ENCODE results near the gene EPHB2.
A peak's percentile ranks its signal among the peaks of the same experiment; 100 is the strongest.

Gene EPHB2

DNA sequence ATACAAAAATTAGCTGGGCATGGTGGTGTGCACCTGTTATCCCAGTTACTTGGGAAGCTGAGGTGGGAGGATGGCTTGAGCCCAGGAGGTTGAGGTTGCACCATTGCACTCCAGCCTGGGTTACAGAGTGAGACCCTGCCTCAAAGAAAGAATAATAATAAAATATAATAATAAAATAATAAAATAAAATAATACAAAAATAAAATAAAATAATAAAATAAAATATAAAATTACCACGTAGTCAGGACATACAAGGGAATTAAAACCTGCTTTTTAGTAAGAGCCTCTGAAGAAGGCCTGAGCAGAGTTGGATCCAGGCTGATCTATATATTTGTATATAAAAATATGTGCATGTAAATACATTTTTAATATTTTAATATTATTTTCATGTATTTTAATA, 41.7 kb downstream of the EPHB2 start:
- DNase-seq = no peak

DNA sequence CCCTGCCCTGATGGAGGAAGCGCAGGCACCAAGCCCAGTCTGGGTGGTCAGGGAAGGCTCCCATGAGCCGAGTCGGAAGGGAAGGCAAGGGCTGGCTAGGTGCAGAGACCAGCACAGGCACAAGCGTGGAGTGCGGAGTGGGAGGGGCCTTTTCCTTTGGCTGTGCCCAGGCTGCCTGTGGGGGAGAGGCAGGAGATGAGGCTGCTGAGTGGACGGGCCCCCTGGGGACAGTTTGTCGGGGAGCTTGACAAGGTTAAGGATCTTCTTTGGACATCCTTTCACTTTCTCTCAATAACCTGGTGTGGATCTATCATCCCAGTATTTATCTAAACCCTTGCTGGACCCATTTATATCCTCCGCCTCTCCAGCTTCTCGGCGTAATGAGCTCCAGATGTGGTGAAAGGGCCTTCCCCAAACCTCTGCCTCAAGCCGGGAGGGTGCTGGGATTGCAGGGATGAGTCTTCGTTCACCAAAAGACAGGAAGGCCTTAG, 42.9 kb downstream of the EPHB2 start:
- DNase-seq = no peak

DNA sequence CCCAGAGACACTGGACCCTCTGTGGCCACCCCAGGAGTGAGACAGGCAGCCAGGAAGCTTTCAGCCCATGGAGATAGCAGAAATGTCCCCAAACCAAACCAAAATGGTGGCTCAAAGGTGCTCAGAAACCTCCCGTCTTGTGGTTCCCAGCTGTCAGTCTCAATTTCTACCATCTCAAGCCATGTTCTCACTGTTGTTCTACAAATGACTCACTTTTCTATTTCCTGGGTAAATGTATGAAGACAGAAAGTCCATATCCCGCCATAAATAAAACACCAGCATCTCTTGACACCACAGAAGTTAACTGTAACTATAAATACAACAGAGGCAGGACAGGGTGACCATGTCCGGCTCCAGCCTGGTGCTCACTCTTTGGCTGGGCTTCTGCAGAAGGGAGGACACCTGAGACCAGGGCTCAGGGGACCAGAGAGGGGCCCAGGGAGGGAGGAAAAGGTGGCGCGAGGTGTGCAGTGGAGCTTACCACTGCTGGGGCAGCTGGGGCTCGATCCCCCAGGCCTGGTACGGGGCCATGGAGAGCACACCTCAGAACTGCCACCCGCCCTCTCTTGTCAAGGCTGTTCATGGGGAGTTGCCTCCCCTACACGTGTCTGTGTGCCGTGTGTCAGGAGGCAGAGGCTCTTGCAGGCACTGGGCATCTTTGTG, 43.6 kb downstream of the EPHB2 start:
- DNase-seq = no peak

DNA sequence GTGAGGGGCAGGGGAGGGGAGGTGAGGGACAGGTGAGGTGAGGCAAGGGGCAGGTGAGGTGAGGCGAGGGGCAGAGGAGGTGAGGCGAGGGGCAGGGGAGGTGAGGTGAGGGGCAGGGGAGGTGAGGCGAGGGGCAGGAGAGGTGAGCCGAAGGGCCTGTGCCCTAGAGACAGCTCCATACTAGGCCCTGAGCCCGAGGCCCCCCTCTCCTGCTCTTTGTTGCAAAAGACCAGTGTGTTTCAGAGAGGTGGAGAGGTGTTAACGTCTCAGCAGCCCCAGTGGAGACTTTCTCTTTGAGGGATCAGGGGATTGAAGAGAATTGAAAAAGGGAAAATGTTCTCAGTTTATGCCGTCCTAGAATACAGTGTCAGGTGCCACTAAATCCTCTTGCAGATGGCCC, 44.2 kb downstream of the EPHB2 start:
- no peak for DNase-seq

DNA sequence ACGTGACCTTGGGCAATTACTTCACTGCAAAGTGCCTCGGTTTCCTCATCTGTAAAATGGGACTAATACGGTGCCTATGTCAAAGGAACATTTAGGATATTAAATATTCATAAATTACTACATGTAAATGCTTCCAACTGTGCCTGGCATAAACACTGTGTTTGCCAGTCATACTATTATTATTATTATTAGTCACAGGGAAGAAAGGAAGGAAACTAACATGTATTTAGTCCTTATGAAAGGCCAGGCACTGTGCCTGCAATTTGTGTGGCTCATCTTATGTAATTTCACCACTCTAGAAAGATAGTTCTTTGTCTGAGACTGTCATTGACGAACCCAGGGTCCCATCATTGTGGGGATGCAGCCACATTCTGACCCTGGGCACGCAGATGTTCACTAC, 45.0 kb downstream of the EPHB2 start:
- DNase-seq = no peak

DNA sequence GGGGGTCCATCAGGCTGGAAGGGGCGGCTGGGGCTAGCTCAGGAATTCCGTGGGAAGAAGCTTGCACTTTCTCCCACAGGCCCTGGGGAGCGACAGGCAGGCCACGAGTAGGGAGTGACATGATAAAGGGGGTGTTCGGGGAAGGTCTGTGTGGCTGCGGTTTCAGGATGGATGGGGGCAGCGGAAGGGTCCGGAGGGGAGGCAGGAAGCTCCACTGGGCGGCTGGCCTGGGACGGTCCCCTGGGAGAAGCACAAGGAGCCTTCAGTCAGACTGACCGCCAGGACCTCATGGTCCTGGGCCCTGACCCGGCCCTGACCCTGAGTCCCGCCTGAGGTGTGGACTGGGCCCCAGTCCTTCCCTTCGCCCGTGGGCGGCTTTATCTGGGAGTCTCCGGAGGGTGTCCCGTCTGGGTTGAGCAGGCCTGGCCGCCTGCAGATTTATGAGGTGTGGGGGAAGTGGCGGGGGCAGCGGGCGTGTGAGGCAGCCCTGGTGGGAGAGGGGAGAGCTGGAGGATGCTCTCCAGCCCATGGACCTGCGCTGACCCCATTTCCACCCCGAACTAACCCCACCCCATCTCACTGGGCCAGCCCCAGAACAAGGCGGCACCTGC, 45.6 kb downstream of the EPHB2 start:
- DNase-seq = no peak

DNA sequence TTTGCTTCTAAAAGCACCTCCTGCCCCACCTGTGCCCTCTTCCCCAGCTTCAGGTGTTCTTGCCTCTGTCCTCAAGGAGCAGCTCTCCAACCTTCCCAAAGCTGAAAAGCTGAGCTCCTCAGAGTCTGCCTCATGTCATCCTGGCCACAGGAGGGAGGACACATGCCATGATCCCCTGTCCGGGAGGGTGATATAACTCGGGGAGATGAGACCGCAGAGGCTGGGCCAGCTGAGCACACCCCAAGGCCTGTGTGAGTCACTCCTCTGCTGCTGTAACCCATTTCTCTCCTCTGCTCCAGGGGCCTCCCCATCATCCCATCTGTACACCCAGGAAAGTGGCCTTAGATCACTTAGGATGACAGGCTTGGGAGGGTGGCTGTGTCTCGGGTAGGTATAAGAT, 49.8 kb downstream of the EPHB2 start:
- no peak for DNase-seq

DNA sequence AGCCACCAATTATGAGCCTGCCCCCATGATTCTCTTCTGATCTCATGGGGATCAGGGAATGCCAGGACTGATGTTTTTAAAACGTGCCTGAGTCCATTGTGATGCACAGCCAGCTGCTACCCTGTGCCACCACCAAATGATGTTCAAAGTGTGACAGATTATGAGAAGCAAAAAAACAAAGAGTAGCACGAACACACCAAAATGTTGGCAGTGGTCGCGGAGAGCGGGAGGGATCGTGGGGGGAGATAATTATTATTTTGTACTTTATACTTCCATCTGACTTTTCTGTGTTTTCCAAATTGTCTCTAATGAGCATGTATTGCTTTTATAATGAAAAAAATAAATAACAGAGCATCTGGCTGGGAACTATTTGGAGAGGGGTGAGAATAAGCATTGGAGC, 50.5 kb downstream of the EPHB2 start:
- DNase-seq = peak; percentile 43

DNA sequence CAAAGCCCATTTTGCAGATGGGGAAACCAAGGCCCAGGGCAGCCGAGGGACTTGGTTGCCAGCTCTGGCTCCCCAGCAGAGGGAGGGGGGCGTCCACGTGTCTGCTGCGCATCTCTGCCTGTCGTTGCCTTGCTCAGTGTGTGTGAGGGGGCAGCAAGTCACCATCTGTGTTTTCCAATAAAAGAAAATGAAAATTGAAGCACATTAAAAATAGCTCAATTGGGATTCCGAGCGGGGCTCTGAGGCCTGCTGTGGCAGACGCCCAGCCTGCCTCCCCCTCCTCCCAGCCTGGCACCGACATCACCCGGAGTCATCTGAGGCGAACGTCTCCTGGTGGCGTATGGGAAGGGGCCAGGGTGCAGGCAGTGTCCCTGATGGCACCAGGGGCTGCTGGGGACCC, 51.2 kb downstream of the EPHB2 start:
- DNase-seq = peak; percentile 31

DNA sequence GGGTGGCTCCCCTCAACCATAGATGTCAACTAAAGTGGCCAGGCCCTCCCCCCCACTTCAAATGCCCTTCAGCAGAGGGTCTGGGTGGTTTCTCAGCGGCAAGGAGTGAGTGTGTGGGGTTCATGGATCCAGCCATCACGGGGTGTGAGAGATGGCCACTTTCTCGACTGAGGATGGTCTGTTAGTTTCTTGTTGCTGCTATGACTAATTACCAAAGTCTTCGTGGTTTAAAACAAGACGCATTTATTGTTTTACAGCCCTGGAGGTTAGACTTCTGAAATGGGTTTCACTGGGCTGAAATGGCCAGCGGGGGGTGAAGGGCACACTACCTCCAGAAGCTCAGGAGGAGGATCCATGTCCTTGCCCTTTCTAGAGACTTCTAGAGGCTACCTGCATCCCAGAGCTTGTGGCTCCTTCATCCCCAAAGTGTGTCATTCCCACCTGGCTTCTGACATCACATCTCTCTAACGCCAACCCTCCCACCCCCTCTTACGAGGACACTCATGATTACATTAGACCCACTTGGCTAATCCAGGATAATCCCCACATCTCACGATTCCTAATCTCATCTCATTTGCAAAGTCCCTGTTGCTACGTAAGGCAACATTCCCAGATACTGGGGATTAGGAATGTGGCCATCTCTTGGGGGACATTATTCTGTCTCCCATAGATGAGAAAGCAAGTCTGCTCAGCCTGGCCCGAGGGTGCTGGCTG, 53.0 kb downstream of the EPHB2 start:
- no peak for DNase-seq

DNA sequence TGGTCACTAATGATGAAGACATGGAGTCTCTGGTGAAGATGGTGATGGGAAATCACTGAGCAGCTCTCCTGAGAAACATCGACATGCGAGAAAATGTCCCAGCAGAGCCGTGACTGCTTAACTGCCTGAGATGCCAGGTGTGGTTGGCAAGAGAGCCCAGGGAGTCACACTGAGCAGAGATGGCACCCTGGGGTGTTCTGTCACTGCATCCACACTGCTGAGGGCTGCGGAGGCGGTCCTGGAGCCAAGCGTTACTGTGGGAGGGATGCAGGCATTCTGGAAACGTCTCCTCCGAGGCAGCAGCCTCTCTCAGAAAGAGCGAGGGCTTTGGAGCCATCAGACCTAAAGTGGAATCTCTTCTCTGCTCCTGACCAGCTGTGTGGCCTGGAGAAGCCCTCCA, 57.2 kb downstream of the EPHB2 start:
- peak; percentile 17 for DNase-seq

DNA sequence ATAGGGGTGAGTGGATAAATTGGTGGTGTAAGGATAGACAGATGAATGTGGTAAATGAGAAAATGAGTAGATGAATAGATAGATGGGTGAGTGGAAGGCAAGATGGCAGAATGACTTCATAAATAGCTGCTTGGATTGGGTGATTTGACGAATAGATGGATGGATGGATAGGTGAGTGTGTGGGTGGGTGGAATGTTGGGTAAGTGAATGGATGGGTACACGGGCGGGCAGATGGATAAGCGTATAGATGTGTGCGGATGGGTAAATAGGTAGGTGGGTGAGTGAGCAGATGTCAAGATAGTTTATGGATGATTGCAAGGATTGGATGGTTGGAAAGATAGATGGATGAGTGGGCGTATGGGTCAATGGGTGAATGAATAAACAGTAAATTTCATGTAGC, 59.3 kb downstream of the EPHB2 start:
- DNase-seq = peak; percentile 72

DNA sequence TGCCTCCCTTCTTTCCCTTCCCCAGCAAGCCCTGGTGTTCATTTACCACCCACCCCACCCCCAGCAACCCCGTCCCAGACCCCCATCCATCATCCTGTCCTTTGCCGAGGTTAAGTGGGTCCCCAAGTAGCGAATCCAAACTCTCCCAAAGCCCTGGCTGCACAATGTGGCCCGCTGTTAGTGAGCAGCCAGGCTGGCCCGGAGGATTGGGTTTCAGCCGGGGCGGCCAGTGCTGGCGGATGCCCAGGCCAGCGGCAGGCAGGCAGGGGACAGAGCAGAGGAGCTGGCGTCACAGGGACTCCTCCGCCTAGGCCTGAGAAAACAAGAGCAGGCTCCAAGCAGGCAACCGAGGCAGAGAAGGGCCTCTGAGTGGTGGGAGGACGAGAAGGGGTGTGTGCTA, 61.4 kb downstream of the EPHB2 start:
- no peak for DNase-seq

DNA sequence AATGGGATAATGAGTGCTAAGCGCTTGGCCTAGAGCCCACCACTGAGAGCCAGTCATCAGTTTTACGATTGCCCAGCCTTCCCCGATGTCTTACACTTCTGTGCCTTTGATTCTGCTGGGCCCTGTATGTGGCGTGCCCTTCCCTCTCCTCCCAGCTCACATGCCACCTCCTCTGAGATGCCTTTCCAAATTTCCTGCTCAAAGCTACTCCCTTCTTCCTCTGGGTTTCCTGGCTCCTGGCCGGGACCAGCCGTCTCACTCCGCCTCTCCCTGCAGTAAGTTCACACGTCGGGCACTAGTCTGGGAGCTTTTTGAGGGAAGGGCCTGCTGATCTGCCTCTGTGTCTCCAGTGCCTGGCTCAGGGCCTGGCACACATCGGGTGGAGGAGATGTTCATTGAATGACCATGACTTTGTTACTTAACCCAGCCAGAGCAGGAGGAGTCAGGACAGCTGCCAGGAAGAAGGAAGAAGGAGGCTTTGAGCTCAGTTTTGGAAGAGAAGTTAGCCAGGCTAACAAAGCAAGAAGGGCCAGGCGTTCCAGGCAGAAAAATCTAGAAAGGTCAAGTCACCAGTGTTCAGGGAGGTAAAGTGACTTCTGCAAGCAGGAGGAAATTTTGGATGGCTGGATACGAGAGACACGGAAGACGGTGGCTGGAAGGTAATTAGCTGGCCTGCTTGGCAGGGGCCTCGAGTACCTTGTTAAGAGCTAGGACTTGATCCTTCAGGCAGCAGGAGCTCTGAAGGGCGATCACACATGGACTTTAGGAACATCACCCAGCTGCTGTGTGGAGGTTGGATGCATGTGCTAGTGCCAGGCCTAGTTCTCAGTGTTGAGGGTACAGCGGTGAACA, 63.6 kb downstream of the EPHB2 start:
- DNase-seq = peak; percentile 49

DNA sequence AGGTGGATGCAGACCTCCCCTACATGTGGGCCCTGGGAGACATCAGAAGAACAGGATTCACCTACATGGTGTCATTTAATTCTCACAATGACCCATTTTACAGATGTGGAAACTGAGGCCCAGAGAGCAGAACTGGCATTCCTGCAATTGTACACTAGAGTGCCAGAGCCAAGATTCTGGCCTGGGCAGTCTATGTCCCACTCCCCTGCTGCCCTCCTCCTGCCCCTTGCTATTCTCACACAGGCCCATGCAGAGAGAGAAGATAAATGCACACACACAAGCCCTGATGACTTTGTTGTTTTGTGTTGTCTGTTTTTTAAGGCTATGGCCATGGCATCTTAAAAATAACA, 64.2 kb downstream of the EPHB2 start:
- no peak for DNase-seq

DNA sequence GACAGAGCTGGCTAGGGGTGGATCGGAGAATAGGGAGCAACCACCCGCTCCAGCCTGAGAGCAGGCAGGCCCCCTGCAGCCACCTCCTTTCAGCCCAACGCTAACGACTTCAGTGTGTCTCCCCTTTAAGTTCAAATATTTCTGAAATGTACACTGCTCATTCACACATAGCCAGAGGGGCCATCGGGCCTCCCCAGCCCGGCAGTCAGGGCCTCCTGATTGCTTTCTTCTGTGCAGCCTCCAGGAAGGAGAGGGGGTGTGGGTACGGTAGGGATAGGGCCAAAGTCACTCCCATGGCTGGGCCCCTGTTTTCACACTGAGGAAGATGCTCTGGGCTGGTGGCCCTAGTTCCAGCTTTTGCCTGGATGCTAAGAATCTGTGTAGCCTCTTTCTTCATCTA, 64.8 kb downstream of the EPHB2 start:
- DNase-seq = peak; percentile 34

DNA sequence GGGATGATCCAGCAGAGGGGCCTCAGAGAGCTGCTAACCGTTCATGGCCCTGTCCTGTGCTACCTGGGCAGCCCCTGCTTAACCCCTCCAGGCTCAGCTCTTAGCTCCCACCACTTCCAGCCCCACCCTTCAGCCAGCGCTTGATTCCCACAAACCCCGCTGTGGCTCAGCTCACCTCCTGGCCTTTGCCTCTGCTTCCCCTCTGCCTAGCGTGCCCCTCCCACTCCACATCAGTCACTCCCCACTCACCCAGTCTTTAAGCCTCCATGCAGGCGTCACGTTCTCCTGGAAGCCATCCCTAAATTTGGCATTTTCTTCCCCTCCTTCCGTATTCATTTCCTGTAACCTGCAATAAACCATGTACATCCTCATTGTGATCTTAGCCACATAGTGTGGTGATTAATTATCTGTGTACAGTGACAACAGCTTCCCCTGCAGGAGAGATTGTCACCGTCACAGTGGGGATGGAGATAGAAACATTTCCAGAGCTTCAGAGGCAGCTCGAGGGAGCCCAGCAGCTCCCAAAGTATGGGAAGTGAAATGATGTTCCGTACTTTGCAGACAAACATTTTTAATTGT, 65.5 kb downstream of the EPHB2 start:
- DNase-seq = peak; percentile 79

DNA sequence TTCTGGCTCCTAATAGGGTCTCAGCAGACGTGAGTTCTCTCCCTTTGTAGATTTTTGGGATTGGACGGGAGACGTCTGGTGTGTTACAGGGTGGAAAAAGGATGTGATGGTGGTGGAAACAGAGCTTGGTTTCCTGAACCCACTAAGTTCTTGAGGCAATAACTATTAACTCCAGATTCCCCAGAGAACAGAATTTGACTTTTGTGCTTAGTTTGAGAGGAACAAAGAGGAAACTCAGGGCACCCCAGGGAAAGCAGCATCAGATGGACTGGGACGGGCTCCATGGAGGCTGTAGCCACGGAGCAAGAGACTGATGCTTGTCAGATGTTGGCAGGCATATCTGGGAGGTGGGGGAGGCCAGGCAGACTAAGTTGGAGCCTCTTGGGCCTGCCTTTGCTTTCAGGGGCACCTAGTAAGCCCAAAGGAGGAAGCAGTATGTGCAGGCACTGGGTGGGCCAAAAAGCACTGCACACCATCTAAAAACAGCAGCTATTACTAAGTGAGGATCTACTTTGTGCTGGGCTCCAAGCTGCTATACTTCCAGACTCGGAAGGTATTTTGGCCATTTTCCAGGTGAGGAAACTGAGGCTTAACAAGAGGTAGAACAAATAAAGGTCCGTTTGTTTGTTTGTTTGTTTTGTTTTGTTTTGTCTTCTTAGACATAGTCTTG, 66.9 kb downstream of the EPHB2 start:
- no peak for DNase-seq

DNA sequence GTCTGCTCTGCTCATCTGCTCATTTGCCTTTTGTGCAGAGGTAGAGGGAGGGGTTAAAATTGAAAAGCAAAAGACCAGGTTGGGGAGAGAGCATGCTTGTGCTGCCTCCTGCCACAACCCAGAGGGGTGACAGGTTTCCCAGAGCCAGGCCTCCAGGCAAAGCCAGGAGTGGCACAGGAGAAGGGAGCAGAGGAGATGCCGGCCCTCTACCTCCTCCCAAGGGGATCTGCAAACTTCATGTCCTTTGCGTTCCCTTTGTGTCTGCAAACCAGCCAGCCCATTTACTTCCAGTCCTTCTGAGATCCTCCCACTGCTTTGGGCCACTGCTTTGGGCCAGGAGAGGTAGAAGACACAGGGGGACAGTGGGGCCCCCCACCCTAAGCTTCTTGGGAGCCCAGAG, 67.8 kb downstream of the EPHB2 start:
- DNase-seq = no peak

DNA sequence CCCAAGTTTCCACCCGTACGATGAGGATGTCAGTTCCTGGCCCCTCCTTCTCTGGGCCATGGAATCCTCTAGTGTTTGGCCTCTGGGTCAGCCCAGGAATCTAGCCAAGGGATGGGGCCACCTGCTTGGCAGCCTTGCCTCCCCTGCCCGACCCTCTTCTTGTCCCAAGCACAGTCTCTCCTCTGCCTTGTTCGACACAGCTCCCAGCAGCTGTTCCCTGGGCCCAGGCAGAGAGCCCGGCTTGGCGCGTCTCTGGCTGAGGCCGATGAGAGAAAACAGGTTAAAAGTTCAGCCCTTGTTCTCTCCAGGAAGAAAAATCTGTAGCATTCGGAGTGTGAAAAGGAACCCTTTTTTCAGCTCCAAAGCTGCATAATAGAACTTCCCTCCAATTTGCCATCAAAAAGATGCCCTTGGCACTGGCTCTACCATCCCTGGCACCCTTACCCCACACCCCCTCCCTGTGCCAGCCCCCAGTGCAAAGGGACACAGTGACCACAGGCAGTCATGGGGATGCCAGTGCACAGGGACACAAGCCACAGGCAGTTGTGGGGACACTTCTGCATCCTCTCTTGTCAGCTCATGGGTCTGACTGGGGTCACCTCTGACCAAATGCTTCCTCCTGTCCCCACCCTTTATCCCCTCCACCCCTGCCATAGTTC, 68.4 kb downstream of the EPHB2 start:
- no peak for DNase-seq

DNA sequence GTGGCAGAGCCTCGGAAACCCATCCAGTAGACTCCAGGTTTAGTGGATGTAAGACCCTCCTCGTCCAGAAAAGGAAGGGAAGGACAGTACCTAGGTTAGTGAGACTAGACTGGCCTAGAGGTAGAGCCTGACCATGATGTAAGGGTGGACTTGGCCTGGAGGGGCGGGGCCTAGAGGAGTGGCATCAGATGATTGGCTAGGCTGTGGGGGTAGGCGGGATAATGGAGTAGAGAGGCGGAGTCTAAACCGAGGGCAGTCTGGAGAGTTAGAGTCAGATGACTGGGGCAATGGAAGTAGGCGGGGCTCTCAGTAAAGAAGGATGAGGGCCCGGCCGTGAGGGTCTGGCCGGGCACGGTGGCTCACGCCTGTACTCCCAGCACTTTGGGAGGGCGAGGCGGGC, 70.1 kb downstream of the EPHB2 start:
- DNase-seq = no peak

DNA sequence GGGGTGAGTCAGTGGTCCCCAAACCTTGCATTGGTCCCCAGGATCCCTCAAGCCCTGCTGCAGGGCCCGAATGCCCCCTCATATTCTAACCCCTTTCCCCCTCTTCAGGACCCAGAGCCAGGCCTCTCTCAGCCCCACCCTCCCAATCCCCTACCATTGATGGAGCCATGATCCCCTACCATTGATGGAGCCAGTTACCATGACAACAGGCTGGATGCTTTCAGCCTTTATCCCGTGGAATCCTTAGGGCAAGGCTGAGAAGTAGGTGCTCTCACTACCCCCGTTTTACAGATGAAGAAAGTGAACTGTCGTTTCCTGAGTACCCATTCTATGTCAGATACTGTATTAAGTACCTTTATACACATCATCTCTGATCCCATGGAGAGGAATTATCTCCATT, 70.8 kb downstream of the EPHB2 start:
- DNase-seq = no peak

Data from NCI-H69 (cell line).